Suprapubic skin (tissue), 3 donors: Measurements from ENCODE around the gene PRKCQ.

Source experiments
- POLR2AphosphoS5 ChIP-seq, 3 donors: sonication (generic); formaldehyde crosslinking; IDR thresholded peaks; one replicate each; pipeline ENCODE4 v1.6.1; 2017; ENCODE audit warnings: antibody characterized with exemption in 3 of 3
- TF ChIP-seq, protein P1 (sequence below), 2 donors: fragments of 200-600 bp in 1 of 2; fragments of 450-650 bp in 1 of 2; sonication (generic) in 1 of 2; IDR thresholded peaks; one replicate each; pipeline ENCODE4 v1.5.1; 2016 to 2019; ENCODE audit warnings: antibody characterized with exemption in 2 of 2, mild to moderate bottlenecking in 1 of 2, moderate library complexity in 1 of 2

DNA sequence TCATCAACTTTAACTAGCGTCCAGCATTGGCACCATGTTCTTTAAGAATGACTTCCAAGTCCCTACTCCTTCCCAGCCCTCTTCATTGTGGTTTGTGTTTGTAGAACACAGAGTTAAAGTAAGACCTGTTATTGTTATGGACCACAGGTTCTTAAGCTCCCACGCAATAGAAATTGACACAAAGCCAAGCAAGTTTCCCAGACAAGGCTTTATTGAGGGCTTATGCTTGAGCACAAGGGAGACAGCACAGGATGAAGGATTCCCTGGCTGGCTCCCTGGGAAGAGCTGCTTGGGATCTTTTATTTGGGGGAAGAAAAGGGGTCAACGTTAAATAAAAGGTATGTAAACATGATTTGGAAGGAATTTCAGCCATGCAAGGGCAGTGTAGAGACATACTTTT is 44.3 kb upstream of the PRKCQ start:
- TF ChIP-seq, protein P1, sequence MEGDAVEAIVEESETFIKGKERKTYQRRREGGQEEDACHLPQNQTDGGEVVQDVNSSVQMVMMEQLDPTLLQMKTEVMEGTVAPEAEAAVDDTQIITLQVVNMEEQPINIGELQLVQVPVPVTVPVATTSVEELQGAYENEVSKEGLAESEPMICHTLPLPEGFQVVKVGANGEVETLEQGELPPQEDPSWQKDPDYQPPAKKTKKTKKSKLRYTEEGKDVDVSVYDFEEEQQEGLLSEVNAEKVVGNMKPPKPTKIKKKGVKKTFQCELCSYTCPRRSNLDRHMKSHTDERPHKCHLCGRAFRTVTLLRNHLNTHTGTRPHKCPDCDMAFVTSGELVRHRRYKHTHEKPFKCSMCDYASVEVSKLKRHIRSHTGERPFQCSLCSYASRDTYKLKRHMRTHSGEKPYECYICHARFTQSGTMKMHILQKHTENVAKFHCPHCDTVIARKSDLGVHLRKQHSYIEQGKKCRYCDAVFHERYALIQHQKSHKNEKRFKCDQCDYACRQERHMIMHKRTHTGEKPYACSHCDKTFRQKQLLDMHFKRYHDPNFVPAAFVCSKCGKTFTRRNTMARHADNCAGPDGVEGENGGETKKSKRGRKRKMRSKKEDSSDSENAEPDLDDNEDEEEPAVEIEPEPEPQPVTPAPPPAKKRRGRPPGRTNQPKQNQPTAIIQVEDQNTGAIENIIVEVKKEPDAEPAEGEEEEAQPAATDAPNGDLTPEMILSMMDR (IDR thresholded peaks at IDR 0.05) = no peak
- TF ChIP-seq POLR2AphosphoS5 (IDR thresholded peaks at IDR 0.05) = no peak
